Epithelial cell of proximal tubule (primary cell): ENCODE data around the gene C16orf90. TPM values are rescaled to one million over a fixed set of nuclear protein-coding genes. Genes with fewer than 3 reads are reported as not detected.

ENCODE experiments used
- DNase-seq: peaks from one replicate; pipeline ENCODE4 v3.0.0-alpha.2; 2011; ENCODE audit warnings: low read depth
- H3K4me3 ChIP-seq: 2 replicates; pipeline ENCODE4 v1.5.1; 2011; ENCODE audit warnings: low read depth, mild to moderate bottlenecking, low read length
- CTCF ChIP-seq: conservative IDR thresholded peaks from 2 replicates; pipeline ENCODE4 v1.5.1; 2012; ENCODE audit warnings: low read depth, mild to moderate bottlenecking, low read length
- total RNA-seq: library from RNA; depleted of rRNA; stranded (reverse); fragments of >200 nt; gene quantifications from 2 replicates; pipeline ENCODE4 v1.2.3, GENCODE V29; 2015

Gene C16orf90
- total RNA-seq, 1 donor from 2014 or later = not detected

DNA sequence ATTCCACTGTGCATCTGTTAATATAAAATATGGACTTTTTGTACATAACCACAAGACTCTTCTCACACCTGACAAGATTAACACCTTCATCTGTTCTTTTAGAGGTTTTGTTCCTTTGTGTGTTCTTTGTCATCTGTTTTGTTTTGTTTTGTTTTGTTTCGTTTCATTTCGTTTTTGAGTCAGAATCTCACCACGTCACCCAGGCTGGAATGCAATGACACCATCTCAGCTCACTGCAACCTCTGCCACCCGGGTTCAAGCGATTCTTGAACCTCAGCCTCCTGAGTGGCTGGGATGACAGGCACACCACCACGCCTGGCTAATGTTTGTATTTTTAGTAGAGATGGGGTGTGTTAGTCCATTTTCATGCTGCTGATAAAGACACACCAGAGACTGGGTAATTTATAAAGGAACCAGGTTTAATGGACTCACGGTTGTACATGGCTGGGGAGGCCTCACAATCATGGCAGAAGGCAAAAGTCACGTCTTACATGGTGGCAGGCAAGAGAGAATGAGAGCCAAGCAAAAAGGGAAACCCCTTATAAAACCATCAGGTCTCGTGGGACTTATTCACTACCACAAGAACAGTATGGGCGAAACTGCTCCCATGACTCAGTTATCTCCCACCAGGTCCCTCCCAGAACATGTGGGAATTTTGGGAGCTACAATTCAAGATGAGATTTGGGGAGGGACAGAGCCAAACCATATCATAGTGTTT lies 22.3 kb downstream of the C16orf90 start:
- DNase-seq = peak; percentile 22
- TF ChIP-seq CTCF = no peak
- no peak overlapping the region for H3K4me3 ChIP-seq

DNA sequence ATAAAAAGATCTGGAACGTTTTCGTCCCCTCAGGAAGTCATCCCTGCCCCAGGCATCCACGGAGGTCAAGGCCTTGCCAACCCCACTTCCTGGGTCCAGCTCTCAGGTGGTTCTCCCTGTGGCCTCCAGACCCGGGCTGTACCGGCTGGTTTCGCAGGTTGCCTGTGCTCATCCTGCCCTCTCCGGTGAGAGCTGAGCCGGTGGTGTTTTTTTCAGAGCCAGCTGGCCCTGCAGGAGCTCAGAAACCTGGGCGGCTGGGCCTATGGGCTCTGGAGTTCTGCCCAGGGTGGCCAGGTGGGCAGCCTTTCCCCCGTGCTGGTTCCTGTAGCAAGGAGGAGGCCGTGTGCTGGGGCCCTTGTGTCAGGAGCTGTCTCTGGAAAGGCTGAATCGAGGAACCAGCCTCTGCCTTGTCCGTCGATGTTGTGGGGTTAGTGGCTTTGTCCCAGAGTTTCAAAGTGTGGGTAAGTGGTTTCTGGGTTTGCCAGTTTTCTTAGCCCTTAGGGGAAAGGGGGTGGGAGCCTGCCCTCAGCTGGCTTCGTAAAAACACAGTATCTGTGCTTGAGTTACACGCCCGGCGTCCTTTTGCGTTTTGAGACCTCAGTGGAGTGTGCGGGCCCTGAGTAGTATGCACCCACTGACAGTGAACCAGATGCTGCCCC lies 23.6 kb downstream of the C16orf90 start:
- H3K4me3 ChIP-seq = no peak overlapping the region
- DNase-seq = no peak
- TF ChIP-seq CTCF = no peak

DNA sequence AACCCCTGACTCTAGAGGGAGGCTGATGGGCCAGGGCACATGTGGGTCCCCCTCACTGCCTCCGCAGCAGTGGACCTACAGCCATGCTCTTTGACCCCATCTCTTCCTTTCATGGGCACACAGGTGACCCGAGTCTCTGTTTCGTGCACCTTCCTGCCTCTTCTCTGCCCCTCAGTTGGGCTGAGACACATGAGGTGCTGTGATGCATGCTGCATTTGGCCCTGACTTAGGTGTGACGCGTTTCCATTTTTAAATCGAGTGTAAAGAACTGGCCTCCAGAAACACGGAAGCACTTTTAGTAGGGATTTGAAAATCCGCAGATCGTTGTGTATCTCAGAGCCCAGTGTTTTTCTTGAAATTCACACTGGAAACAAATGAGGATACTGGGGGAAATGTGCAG lies 24.6 kb downstream of the C16orf90 start:
- no peak for TF ChIP-seq CTCF

DNA sequence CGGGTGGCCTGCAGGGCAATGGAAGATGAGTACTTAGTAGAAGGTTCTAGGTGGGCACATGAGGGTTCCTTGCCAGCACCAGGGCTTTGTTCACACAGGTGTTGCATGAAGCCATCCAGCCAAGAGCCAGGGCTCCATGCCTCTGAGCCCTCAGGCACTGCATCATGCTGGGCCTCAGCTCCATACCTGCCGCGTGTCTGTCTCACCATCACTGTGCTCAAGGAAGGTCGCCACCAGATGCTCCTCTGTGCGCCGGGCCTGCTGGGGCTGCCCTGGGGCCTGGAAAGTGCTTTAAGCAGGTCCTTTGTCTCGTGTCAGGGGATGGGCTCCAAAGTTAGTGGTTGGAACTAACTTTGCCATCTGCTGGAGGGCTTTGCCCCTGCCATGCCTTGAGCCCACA lies 25.6 kb downstream of the C16orf90 start:
- TF ChIP-seq CTCF = no peak
- no peak overlapping the region for H3K4me3 ChIP-seq
- no peak for DNase-seq

More for the DNA sequence above, 24.6 kb downstream of the C16orf90 start:
- no peak overlapping the region for H3K4me3 ChIP-seq
- no peak for DNase-seq

- no peak for TF ChIP-seq CTCF
- no peak overlapping the region for H3K4me3 ChIP-seq
- DNase-seq = no peak
Observed at GRCh38 chr16:3468501-3468900, 26.8 kb downstream of the C16orf90 start.

DNA sequence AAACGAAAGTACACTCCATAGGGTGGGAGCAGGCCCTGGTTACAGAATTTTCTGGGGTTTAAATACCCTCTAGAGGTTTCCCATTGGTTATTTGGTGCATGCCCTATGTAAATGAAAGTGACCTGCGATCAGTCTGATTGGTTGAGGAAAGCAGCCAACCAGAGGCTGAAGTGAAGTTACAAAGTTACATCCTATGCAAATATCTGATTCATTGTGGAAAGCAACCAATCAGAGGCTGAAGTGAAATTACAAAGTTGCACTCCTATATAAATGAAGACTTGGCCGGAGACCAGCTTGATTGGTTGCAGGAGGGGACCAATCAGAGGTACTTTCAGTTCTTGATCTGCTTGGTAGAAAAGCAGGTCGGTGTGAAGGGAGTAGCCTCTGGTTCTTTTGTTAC lies 27.4 kb downstream of the C16orf90 start:
- no peak for DNase-seq
- no peak for TF ChIP-seq CTCF
- H3K4me3 ChIP-seq = no peak overlapping the region

GRCh38 chr16:3467182-3467581 lies 28.1 kb downstream of the C16orf90 start:
- H3K4me3 ChIP-seq = no peak overlapping the region
- TF ChIP-seq CTCF = no peak
- DNase-seq = no peak
